Activated CD4-positive, alpha-beta T cell treated with anti-CD3 and anti-CD28 coated beads, Interleukin-2, amount 50 U/mL, for 1 hour (primary cell): ENCODE results near the gene ADCY4.
A peak's percentile ranks its signal among the peaks of the same experiment; 100 is the strongest.

Experiments
- DNase-seq: peaks from one replicate; pipeline ENCODE4 v3.0.0-alpha.2; 2020

The ADCY4 gene

DNA sequence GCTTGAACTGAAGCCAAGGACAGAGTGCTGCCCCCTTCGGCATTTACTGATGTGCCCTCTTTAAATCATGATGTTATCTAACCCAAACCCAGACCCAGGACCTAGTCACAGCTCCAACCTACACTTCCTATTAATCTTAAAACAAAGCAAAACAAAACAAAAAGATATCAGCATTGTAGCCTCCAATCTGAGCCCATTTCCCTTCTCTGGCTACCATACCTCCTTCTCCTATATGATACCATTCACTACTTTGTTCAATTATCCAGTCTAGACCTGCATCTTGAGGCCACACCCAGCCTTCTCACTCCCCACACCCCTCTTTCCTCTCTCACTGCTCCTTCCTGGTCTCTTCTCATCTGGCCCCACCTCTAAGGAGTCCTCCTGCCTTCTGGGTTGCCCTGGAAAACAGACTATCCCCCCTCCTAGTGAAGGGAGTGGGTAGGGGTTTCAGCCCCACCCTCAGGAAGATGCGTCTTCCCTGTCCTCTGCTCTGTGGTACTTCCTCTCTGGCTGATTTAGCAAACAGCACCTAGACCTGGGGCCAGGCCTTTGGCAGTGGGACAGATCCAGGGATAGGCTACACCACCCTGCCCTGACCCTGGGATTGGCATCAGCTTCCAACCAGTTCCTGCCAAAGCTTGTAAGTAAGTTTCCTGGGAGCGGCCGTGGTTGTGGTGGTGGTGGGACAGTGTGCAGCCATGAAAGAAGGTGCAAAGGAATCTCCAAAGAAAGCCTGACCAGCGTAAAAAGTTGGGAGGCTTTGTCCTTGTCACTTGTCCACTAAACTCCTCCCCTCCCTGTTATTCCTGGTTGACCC, 20.3 kb downstream of the ADCY4 start:
- no peak for DNase-seq

DNA sequence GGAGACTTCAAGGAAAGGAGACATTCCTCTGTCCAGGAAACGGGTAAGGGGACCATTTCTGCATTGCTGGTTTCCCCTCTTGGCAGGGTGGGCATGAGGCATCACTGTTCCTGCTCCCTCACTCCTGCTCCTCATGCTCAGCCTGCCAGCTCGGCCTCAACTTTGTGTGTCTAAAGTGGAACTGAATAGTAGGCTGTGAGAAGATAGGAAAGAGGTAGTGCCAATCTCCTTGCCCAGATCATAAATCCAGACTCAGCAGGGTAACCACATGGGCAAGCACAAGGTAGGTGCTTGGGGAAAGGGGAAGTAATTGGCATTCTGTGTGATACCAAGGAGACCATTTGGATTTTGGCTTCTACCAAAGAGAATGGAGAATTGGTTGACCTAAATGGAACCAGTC, 21.0 kb downstream of the ADCY4 start:
- DNase-seq: no peak

DNA sequence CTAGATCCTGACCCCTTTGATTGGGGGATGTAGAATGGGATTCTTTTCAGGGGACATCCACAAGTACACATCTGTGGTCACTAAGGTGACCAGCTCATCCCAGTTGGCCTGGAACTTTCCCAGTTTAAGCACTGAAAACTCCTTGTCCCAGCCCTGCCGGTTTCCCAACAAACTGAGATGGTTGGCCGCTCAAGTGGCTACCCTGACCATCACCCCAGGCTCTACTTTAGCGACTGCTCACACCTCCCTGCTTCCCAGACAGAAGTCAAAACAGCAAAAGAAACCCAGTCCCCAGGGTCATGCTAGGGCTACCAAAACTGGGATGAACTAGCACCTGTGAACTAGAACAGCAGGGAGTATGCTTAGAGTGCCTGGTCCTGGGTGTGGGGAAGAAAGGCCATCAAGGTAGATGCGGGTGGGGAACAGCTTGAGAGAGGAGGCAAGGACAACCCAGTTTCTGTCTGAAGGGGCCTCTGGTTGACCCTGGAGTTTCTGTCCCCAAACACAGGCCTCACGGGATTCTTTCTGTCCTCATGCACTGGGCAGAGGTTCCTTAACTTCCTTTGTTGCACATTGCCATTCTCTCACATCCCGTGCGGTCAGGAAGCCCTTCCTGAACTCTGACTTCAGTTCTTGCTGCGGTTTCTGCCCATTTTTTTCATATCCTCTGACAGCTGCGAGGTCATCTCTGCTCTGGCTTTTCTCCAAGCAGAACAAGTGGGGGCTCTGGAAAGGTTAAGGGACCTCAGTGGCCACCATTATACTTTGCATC, 21.9 kb downstream of the ADCY4 start:
- DNase-seq: no peak

DNA sequence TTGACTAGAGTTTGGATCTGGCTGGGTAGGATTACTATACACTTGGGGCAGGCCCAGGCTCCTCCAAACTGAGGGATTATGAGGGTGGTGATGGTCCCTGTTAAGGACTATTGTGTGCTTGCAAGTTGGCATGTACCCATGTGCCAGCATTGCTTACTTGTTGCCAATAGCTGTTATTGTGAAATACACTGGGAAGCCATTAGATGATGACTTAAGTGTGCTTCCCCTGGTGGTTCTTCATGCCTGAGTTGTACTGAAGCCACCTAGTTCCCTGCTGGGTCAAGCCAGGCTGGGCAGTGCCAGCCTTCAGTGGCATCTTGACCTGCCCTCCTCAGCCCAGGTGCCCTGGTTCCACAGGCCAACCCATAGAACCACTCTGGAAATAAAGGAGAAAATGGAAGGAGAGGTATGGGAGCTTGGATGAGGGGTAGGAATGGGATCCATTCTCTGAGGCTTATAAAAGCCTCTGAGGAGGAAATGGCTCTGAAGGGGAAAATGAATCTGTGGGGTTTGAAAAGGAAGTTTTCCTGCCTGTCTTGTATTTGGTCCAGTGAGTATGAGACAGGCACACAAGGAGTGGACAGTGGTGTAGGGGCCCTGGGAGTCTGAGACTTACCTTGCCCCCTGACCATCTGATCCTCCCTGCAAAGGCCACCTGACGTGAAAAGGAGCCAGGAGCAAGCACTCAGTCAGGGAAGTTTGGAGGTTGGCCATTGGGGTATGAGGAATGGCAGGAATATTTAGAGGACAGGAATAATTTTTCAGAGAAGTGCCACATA, 22.8 kb downstream of the ADCY4 start:
- DNase-seq: no peak

DNA sequence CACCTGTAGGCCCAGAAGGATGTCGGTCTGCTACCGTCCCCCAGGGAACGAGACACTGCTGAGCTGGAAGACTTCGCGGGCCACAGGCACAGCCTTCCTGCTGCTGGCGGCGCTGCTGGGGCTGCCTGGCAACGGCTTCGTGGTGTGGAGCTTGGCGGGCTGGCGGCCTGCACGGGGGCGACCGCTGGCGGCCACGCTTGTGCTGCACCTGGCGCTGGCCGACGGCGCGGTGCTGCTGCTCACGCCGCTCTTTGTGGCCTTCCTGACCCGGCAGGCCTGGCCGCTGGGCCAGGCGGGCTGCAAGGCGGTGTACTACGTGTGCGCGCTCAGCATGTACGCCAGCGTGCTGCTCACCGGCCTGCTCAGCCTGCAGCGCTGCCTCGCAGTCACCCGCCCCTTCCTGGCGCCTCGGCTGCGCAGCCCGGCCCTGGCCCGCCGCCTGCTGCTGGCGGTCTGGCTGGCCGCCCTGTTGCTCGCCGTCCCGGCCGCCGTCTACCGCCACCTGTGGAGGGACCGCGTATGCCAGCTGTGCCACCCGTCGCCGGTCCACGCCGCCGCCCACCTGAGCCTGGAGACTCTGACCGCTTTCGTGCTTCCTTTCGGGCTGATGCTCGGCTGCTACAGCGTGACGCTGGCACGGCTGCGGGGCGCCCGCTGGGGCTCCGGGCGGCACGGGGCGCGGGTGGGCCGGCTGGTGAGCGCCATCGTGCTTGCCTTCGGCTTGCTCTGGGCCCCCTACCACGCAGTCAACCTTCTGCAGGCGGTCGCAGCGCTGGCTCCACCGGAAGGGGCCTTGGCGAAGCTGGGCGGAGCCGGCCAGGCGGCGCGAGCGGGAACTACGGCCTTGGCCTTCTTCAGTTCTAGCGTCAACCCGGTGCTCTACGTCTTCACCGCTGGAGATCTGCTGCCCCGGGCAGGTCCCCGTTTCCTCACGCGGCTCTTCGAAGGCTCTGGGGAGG, 23.9 kb downstream of the ADCY4 start, which contains the start of gene LTB4R:
TSS of gene LTB4R (plus strand) at position 857 of the 959 bp plus-strand sequence. CDS start 4,150 bp downstream, outside the sequence.
- peak; percentile 65 for DNase-seq

DNA sequence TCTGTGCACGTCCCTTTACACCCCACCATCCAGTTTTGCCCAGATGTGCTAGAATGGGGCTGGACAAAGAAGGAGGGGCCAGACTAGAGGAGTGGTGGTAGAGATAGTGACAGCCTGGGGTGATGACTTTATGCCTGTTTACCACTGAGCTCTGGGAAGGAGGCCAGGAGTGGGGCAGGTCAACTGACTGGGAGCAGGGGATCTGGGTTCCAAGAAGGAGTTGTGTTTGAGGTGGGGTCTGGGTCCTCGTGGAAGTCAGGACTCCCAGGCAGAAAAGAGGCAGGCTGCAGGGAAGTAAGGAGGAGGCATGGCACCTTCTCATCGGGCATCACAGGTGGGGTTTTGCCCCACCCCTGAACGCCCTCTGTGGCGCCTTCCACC, 24.6 kb downstream of the ADCY4 start:
- DNase-seq: no peak

DNA sequence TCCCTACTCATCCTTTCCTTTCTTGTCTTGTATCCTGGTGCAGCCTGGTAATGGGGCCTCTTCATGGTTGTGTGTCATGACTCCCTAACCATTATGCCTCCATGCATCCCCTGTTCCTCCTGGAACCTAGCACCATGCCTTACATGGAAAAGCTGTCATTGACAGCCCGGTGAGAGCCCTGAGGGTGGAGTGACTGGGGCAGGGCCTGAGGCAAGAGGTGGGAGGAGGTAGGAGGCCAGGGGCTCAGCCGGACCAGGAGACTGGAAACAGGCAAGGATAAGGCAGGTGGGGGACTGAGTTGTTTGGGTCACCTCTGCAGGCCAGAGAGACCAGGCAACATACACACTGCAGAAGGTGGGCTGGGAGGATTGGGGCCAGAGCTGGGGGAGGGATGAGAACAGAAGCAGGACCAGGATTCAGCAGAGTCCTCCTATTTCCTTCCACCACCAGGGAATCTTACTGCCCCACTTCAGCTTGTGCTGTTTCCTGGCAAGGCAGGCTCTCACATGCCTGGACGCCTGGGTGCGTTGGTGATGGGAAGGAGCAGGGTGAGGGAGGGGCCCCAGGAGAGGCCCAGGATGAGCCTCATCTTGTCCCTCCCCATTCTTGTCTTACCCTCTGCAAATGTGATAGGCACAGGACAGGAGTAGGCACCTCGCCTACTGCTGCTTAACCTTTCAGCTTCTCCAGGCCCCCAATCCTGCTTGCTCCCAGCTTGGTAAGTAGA, 25.2 kb downstream of the ADCY4 start, which contains the start of gene LTB4R2:
TSS of gene LTB4R2 (plus strand) at position 603 of the 727 bp plus-strand sequence. CDS start 525 bp downstream, outside the sequence.
- DNase-seq: no peak

DNA sequence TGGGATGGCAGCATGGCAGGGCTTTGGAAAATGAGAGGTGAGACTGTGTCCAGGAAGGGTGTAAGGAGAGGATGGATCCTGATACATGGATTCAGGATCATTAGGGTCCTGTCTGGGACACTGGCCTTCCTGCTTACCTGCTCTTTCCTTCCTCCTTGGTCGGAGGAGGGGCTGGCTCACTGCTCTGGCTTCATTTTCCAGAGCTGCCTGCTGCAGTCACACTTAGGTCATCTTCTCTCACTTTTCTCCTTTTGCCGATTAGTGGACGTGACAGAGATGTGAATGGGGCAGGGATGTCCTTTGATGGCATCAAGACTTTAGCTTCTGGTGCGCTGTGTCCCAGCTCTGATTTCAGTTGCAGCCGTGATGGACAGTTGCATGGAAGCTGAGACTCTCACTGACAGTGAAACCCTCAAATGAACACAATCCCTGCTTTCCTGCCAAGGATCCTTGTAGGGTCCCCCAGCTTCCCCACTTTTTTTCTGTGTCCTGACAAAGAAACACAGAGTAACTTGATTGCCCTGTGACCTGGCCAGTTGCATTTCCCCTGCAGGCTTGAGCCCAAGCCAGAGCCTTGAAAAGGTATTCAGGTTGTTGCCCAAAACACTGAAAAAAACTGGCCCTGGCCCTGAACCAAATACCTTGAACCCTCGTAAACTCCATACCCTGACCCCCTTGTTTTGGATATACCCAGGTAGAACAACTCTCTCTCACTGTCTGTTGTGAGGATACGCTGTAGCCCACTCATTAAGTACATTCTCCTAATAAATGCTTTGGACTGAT, 26.3 kb downstream of the ADCY4 start:
- no peak for DNase-seq

DNA sequence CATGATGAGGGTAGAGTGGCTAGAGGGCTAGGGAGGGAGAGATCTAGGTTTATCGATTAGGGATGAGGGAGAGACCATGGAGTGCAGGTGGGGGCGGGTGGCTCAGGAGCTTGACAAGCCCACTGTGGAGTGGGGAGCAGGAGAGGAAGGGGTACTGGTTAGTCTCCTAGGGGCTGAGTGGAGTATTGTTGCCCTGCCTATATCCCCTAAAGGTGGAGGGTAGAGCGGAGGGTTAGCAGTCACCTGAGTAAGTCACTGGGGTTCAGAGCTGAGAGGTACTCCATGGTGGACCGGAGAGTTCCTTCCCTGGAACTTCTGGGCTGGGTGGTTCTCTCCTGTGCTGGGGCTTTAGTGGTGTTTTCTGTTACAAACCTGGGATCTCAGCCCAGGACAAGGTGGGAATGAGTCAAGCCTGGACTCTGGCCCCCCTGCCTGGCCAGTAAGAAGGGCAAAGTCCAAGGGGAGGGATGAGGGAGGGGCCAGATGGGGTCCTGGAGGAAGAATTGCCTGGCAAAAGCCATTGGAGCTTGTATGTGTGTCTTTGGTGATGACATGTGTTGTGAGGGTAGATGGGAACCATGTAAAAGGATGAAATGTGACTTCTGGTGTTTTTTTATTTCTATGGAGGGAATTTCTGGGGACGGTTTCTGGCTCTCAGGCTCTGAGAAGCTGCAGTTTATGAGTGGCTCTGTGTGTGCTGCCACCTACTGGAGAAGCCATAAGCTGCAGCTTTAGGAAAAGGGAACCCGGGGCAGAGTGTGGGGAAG, 27.1 kb downstream of the ADCY4 start, which contains the start of gene CIDEB:
TSS of gene CIDEB (minus strand) at position 403 of the 767 bp plus-strand sequence. CDS start at position 284, 119 bp downstream.
- DNase-seq: peak; percentile 57

DNA sequence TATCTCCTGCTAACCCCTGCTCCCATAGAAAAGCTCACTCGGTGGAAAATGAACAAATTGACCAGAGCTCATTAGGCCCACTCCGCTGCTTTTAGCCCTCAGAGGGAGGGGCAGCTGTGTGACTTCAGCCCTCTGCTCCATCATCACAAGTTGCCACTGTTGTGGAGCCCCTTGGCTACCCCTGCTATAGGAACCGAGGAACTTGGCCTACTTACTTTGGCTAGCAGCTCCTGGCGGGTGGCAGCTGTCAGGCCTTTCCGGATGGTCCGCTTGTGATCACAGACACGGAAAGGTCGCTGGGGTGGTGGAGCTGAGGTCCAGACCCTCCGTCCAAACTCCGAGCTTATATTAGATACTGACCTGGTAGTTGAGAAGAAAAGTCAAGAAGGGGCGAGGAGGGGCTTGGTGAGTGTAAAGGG, 27.7 kb downstream of the ADCY4 start:
- DNase-seq: no peak

DNA sequence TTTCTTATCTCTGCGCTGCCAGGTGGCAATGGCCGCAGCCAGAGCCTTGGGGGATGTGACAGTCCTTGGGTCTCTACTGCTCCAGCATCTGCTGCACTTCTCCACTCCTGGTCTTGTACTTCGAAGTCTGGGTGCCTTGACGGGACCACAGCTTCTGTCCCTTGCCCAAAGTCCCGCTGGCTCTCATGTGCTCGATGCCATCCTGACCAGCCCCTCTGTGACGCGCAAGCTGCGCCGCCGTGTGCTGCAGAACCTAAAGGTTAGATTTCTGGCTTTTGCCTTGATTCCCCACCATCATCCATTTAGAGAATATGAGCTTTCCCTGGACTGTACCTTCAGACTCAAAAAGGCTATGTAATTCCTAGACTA, 30.9 kb downstream of the ADCY4 start:
- DNase-seq: no peak

DNA sequence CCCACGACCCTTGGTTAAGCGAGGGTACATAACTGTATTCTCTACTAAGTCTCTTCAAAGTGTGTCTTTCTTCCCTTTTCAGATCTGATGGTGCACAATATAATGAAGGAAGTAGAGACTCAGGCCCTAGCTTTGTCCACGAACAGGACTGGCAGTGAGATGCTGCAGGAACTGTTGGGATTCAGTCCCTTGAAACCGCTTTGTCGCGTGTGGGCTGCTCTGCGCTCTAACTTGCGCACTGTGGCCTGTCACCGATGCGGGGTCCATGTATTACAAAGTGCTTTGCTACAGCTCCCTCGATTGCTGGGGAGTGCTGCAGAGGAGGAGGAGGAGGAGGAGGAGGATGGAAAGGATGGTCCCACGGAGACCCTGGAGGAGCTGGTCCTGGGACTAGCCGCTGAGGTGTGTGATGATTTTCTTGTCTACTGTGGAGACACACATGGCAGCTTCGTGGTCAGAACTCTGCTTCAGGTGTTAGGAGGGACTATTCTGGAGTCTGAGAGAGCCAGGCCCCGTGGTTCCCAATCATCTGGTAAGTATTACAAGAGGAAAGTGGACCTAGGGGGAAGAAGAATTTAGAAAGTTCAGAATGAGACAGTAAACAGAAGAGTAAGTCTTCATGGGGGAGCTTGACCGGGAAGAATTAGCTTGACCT, 34.4 kb downstream of the ADCY4 start:
- DNase-seq: no peak

DNA sequence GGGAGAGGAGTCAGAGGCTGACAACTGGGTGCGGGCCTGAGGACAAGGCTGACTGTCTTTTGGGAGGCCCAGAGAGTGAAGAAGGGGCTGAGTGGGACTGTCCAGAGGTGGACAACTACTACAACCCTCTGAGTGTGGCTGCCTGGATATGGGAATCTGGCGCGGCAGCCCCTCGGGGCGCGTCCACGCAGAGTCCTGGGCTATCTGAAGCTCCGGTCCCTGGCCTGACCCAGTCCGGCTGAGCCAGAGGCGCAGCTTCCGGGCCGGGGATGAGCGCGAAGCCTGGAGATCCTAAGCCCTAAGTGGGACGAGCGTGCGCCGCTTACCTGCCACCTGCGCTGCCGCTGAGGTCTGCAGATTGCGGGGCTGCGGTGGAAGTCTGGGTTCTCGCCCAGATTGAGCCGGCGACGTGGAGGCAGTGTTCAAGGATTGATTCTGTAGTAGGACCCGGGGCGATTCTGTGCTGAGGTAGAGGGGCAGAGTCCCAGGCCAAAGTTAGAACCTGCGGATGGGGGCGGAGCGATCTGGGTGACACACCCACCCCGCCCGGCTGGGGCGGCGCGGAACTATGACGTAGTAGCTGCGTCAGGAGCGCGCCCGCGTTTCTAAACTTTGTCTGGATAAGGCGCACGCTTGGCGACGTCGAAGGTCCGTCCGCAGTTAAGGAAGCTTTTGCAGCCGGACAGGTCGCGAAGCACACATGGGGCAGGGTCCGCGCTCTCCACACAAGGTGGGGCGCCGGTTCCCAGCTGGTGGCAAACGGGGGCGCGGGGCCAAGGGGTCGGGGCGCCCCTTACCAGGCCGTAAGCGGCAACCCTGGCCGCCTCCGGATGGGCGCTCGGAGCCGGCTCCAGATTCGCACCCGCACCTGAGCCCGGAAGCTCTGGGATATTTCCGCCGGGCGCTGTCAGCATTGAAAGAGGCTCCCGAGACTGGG, 35.3 kb downstream of the ADCY4 start, which contains the start of the genes DHRS1 and NOP9:
TSS of gene DHRS1 (minus strand) at position 526 of the 937 bp plus-strand sequence. CDS start 674 bp downstream, outside the sequence.
TSS of gene NOP9 (plus strand) at position 596 of the 937 bp plus-strand sequence. CDS start at position 701, 105 bp downstream.
- DNase-seq: peak; percentile 94

DNA sequence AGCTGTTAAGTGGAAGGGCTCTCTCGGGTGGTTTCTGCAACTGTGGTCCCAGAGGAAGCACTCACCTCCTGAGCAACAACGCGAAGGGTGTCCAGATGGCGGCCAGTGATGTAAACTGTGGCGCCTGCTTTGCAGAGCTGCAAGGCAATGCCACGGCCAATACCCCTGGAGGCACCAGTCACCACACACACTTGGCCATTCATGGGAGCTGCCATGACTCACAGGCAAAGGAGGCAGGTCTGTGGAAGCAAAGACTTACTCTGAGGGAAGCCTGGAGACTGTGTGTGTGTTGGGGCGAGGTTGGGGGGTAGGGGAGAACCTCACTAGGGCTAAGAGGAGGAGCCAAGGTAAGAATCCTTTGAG, 36.0 kb downstream of the ADCY4 start:
- DNase-seq: no peak

DNA sequence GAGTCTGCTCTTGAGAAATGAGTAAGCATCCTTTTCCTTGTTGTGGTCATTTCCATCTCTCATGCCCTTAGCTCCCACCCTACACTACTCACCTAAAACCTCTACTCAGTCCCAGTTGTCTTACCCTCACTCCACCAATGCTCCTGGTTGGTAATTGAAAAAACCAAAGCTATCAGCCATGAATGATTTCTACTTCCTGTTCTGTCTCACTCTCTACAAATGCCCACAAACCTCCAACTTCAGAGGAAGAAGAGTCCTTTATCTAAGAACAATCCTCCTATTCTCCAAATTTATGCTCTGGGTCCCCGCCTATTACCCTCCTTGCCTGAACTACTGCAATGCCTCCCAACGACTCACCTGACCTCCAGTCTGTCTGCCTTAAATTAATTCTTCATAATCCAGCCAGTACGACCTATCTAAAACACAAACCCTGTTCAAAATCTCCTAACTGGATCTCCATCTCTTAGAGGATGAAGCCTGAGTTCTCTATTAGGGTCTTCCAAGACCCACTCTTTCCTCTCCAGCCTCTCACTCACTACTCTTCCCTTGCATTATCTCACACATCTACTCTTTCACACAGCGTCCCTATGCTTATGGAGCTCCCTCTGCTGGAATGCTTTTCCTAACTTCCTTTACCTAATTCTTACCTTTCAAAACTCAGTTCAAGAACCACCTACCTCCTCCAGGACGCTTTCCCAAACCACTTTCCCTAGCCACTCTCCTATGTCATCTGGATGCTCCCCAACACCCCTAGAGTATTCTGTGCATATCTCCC, 37.5 kb downstream of the ADCY4 start:
- no peak for DNase-seq

DNA sequence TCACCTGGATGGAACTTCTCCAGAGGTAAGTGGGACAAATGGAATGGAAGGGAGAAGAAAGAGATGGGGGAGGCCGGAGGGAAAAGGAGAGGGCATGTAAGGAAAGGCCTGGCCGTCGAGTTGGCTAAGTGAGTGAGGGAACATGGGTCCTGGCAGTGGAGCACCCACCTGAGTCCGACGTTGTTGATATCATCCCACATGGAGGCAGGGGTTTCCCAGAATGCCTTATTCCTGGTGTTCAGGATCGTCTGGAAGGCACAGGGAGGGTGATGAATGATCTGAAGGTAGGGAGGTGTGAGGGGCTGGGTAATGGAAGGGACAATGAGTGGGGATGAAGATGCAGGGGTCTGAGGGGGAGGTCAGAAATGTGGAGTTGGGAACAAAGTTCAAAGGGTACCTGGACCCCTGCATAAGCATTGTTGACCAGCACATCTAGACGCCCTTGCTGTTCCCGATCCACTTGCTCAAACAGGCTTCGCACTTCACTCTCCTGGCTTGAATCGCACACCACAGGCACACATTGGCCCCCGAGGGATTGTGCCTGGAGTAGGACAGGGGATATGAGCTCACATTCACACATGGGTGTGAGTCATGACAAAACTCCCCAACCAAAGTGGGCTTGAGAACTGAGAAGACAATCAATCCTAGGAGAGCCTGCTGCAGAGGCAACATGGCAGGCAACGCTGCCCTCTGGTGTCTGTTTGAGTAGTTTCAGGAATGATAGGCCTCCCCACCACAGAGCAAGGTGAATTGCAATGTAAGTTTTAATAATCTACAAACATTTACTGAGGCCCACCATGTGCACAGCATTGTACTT, 38.3 kb downstream of the ADCY4 start:
- peak; percentile 69 for DNase-seq
